SK-N-MC (cell line): ENCODE data around the gene RELL1.

Experiments used
- DNase-seq: peaks from one replicate; pipeline ENCODE4 v3.0.0-alpha.2; 2011; ENCODE audit warnings: low read depth, low spot score
- H3K27ac ChIP-seq: fragments of 200-600 bp; sonication (generic); 2 replicates; pipeline ENCODE4 v1.5.1; 2016; ENCODE audit warnings: mixed run types
- H3K36me3 ChIP-seq: fragments of 200-600 bp; sonication (generic); 2 replicates; pipeline ENCODE4 v1.6.1; 2017; ENCODE audit warnings: antibody characterized with exemption, low read length, mixed read lengths; ENCODE audit not compliant: insufficient read depth
- H3K4me3 ChIP-seq: fragments of 200-600 bp; sonication (generic); 2 replicates; pipeline ENCODE4 v1.5.1; 2016
- H3K9ac ChIP-seq: fragments of 200-600 bp; sonication (generic); 2 replicates; pipeline ENCODE4 v1.8.0; 2017; ENCODE audit warnings: mixed run types, mixed read lengths; ENCODE audit not compliant: insufficient read length
- H3K9me3 ChIP-seq: fragments of 200-600 bp; sonication (generic); 2 replicates; pipeline ENCODE4 v1.6.1; 2017; ENCODE audit warnings: low read depth, mild to moderate bottlenecking, antibody characterized with exemption, low read length, moderate library complexity, mixed read lengths
- EZH2 ChIP-seq: fragments of 200-600 bp; sonication (generic); IDR thresholded peaks from one replicate; pipeline ENCODE4 v1.6.1; 2017; ENCODE audit warnings: antibody characterized with exemption
- FOXP2 ChIP-seq: optimal IDR thresholded peaks from 2 replicates; pipeline ENCODE3; 2011; ENCODE audit warnings: mild to moderate bottlenecking, moderate library complexity; ENCODE audit not compliant: insufficient read depth; ENCODE audit errors: extremely low read length, control extremely low read depth
- POLR2AphosphoS5 ChIP-seq: IDR thresholded peaks from 2 replicates; pipeline ENCODE4 v1.6.1; 2012; ENCODE audit warnings: mild to moderate bottlenecking, low read depth, low read length, borderline replicate concordance

Gene RELL1

DNA sequence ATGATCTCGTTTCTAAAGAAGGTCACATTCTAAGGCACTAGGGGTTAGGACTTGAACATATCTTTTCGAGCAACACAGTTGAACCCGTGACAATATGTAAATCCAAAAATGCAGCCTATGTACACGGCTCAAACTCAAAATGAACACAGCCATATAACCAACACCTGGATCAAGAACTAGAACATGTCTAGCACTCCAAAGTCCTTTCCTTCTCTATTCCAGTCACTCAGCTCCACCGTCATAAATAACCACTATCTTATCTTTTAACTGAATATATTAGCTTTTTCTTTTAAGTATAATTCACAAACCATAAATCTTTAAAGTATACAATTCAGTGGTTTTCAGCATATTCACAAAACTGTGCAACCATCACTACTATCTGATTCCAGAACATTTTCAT is 19.4 kb upstream of the RELL1 start:
- H3K27ac ChIP-seq: no peak overlapping the region
- DNase-seq: no peak
- H3K36me3 ChIP-seq: no peaks in the 10 kb centered on the region
- no peak overlapping the region for H3K4me3 ChIP-seq
- H3K9me3 ChIP-seq: no peaks in the 10 kb centered on the region
- no peak overlapping the region for H3K9ac ChIP-seq
- TF ChIP-seq POLR2AphosphoS5 (no peak), EZH2 (no peak), FOXP2 (no peak)

DNA sequence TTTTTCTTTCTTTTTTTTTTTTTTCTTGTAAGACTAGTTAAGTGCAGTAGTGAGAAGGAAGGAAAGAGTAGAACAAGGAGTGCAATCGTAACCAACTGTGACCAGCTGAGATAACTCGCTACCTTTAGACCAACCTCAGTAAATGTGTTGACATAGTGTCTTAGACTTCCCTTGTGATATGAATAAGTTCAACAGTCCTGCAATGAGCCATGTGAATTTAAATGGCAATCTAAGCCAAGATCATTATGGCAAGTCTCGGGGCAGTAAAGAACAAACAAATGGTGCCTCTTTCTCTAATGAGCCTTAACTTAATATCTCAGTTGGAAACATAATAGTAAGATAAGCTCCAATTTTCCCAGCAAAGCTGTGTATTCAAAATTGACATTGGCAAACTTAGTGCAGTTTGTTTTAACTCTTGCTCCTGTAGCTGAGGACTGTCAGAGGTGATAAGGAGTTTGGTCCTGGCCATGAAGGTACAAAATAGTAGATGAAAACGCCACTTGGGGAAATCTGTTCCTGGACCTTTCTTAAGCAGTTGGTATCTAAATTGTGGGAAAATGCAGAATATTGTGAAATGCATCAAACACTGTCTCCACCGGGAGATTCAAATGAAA is 13.8 kb upstream of the RELL1 start:
- no peak for DNase-seq
- no peak overlapping the region for H3K27ac ChIP-seq
- no peaks in the 10 kb centered on the region for H3K9me3 ChIP-seq
- TF ChIP-seq FOXP2: no peak
- TF ChIP-seq POLR2AphosphoS5: no peak
- no peak for TF ChIP-seq EZH2
- no peak overlapping the region for H3K9ac ChIP-seq
- no peak overlapping the region for H3K4me3 ChIP-seq
- no peaks in the 10 kb centered on the region for H3K36me3 ChIP-seq

DNA sequence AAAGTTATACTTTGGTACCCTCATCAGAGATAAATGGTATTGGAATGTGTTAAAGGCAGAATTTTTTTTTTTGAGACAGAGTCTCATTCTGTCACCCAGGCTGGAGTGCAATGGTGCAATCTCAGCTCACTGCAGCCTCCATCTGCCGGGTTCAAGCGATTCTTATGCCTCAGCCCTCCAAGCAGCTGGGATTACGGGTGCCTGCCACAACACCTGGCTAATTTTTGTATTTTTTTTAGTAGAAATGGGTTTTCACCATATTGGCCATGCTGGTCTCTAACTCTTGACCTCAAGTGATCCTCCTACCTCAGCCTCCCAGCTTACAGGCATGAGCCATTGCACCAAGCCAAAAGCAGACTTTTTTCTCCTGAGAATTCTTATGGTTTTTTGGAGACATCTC is 11.4 kb upstream of the RELL1 start:
- H3K4me3 ChIP-seq: no peak overlapping the region
- H3K36me3 ChIP-seq: no peaks in the 10 kb centered on the region
- no peak for TF ChIP-seq EZH2
- no peak for TF ChIP-seq FOXP2
- no peak for TF ChIP-seq POLR2AphosphoS5
- H3K9ac ChIP-seq: no peak overlapping the region
- no peaks in the 10 kb centered on the region for H3K9me3 ChIP-seq
- DNase-seq: no peak
- H3K27ac ChIP-seq: no peak overlapping the region

DNA sequence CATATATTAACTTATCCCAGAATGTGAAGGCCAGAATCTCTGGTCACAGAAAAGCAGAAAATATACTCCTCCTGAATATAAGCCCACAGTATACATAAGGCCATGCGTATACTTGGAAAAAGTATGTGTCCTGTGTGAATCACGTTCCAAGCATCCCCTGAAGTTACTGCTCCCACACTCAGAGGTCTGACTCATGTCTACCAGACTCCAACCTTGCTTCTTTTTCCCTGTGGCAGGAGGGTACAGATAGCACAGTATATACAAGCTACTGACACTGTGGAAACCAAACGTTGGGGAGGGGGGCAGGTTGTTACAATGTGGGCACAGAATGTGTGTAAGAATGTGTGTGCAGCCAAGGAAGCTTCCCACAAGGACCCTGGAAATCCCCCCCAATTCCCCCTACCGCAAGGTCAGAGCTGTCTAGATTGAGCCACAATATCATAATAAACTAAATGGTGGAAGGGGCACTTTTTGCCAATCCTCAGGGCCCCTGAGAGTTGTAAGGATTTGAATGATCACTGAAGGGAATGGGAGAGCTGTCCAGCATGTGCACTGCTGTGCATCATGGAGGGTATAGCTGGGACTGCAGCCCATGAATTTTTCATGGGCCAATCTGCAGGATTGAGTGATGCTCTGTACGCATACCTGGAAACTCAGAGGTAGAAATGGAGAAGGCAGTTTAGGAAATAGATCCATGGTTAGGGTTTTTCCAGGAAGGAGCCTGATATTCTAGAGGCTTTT is 7.4 kb upstream of the RELL1 start:
- no peak for DNase-seq
- Histone ChIP-seq H3K36me3 (no peaks in the 10 kb centered on the region), H3K9ac (no peak overlapping the region), H3K27ac (no peak overlapping the region), H3K9me3 (no peaks in the 10 kb centered on the region), H3K4me3 (no peak overlapping the region)
- no peak for TF ChIP-seq POLR2AphosphoS5
- no peak for TF ChIP-seq FOXP2
- TF ChIP-seq EZH2: no peak

DNA sequence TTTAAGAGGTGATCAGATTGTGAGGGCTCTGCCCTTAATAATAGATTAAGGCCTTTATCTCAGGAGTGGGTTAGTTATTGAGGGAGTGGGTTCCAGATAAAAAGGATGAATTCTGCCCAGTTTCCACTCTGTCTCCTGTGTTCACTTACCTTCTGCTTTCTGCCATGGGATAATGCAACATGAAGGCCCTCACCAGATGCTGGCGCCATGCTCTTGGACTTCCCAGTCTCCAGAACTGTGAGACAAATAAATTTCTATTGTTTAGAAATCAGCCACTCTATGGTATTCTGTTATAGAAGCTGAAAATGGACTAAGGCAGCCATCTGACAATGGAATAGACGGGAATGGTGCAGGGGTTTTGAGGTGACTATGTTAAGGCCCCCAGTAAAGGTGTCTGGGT is 6.9 kb upstream of the RELL1 start:
- Histone ChIP-seq H3K4me3 (no peak overlapping the region), H3K27ac (no peak overlapping the region), H3K9me3 (no peaks in the 10 kb centered on the region), H3K36me3 (no peaks in the 10 kb centered on the region), H3K9ac (no peak overlapping the region)
- no peak for DNase-seq
- no peak for TF ChIP-seq POLR2AphosphoS5
- TF ChIP-seq FOXP2: no peak
- no peak for TF ChIP-seq EZH2

DNA sequence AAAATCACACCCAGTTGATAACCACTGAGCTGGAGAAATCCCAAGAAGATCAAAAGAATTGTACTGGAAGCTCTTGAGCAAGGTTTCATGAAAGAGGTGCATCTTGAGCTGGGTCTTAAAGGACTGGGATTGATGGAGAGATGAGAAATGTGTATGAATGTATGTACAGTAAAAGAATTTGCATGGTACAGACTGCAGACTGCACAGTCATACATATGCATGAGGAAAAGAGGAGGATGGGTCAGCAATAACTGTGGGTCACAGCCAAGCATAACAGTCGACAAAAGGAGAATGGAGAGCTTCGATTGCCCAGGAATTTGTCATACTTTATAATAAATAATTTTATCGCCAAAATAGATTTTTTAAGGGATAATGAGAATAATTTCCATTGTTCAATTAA is 4.8 kb upstream of the RELL1 start:
- DNase-seq: no peak
- Histone ChIP-seq H3K9ac (no peak overlapping the region), H3K27ac (no peak overlapping the region), H3K4me3 (no peak overlapping the region), H3K9me3 (no peaks in the 10 kb centered on the region), H3K36me3 (no peaks in the 10 kb centered on the region)
- TF ChIP-seq EZH2: no peak
- TF ChIP-seq POLR2AphosphoS5: no peak
- no peak for TF ChIP-seq FOXP2

DNA sequence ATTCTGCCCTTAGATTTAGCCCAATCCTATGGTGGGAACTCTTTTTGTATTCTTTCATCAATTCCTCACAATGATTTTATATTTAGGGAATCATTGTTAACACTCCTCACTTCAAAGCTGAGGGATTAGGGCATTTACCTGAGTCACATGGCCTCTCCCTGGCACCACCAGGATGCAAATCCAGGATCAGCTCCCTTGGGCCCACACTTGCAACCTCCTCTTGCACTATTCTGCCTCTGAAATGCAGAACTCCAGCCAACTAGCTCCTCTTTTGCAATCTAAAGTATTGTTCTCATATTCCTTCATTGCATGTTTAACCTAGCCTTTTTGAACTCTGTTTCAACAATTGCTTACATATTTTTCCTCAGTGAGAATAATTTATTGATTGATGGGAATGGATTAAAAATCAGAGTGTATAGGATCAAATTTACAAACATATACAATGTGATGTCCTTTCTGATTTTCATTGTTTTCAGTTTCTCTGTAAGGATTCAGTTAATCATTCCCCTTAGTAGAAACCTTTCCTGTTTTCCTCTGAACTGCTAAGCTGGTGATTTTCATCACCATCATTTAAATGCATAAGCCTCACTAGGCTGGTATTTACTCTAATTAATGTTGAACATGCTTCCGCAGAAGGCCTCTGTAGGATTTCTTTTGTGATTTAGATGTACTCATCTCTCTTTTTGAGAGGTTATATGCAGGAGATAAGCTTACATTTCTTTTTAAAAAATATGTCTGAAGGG is 3.3 kb upstream of the RELL1 start:
- DNase-seq: no peak
- H3K27ac ChIP-seq: no peak overlapping the region
- no peaks in the 10 kb centered on the region for H3K9me3 ChIP-seq
- no peaks in the 10 kb centered on the region for H3K36me3 ChIP-seq
- no peak for TF ChIP-seq POLR2AphosphoS5
- no peak for TF ChIP-seq EZH2
- no peak for TF ChIP-seq FOXP2
- H3K9ac ChIP-seq: no peak overlapping the region
- H3K4me3 ChIP-seq: no peak overlapping the region

DNA sequence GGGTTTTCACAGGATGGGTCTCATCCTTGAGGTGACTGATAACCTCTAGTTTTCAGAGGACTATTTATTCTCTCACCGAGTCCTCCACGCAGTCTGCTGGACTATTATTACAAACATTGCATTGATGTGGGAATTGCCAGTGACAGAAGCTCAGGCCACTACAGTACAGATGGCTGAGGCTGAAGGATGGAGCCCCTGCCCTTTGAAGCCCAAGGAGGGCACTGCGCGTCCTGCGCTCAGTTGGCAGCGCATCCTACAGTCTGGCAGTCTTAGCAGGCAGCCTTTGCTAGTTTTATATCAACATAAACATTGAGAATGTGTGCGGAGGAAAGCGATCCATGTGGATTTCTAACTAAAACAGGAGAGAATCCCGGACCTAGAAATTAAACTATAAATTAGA is 1.5 kb upstream of the RELL1 start:
- no peaks in the 10 kb centered on the region for H3K36me3 ChIP-seq
- no peak for DNase-seq
- no peak overlapping the region for H3K4me3 ChIP-seq
- H3K9ac ChIP-seq: no peak overlapping the region
- H3K27ac ChIP-seq: no peak overlapping the region
- TF ChIP-seq FOXP2 (no peak), EZH2 (no peak), POLR2AphosphoS5 (no peak)
- H3K9me3 ChIP-seq: no peaks in the 10 kb centered on the region
